CD4-positive, alpha-beta T cell (primary cell): ENCODE results near the gene CD55. TPM values are rescaled to one million over a fixed set of nuclear protein-coding genes. Genes with fewer than 3 reads are reported as not detected.

ENCODE experiments used
- ATAC-seq: fragments of 200-7000 bp; cut with Tn5 transposase; one replicate; pipeline ENCODE4 v1.10.0; 2022; ENCODE audit warnings: mild to moderate bottlenecking; ENCODE audit not compliant: poor library complexity
- CTCF ChIA-PET: fragments of 350-600 bp; sonication (Branson Sonifier 250); formaldehyde crosslinking; loops from one replicate; lab custom pipeline; 2021; ENCODE audit warnings: antibody characterized with exemption, inconsistent platforms; lab: Charles Lee
- POLR2A ChIA-PET: fragments of 350-600 bp; sonication (Branson Sonifier 250); formaldehyde crosslinking; loops from one replicate; lab custom pipeline; 2021; ENCODE audit warnings: antibody characterized with exemption, inconsistent platforms; lab: Charles Lee
- DNase-seq, 14 experiments: peaks; one replicate each; pipeline ENCODE4 v3.0.0-alpha.2; 2013 to 2020; ENCODE audit warnings: mixed read lengths in 2 of 14
- H3K27ac ChIP-seq, 2 donors: one replicate each; pipeline versions ENCODE4 v1.5.1 to v1.7.0; 2013; ENCODE audit warnings: low read length in 2 of 2, low read depth in 1 of 2, mild to moderate bottlenecking in 1 of 2
- H3K27me3 ChIP-seq, 2 experiments: 1 replicate in 1 of 2; 2 replicates in 1 of 2; pipeline versions ENCODE4 v1.6.1 to v1.7.0; 2013; ENCODE audit warnings: low read length in 2 of 2, control low read depth in 1 of 2, mild to moderate bottlenecking in 1 of 2, moderate library complexity in 1 of 2; ENCODE audit not compliant: insufficient read depth in 2 of 2, control insufficient read depth in 1 of 2
- H3K36me3 ChIP-seq: one replicate; pipeline ENCODE4 v1.6.1; 2013; ENCODE audit warnings: low read length, control low read depth; ENCODE audit not compliant: insufficient read depth
- H3K4me1 ChIP-seq: one replicate; pipeline ENCODE4 v1.6.1; 2013; ENCODE audit warnings: low read length, control low read depth; ENCODE audit not compliant: insufficient read depth
- H3K4me3 ChIP-seq: one replicate; pipeline ENCODE4 v1.5.1; 2013; ENCODE audit warnings: mild to moderate bottlenecking, low read length, moderate library complexity
- H3K9me3 ChIP-seq, 2 experiments: 1 replicate in 1 of 2; 2 replicates in 1 of 2; pipeline versions ENCODE4 v1.6.1 to v1.7.0; 2013; ENCODE audit warnings: low read length in 2 of 2, mild to moderate bottlenecking in 2 of 2, control low read depth in 1 of 2, moderate library complexity in 1 of 2; ENCODE audit not compliant: control insufficient read depth in 1 of 2, insufficient read depth in 1 of 2
- H3K27ac Mint-ChIP-seq: one replicate; pipeline ENCODE4 v1.8.0; 2020; ENCODE audit warnings: mixed read lengths
- H3K27me3 Mint-ChIP-seq: one replicate; pipeline ENCODE4 v1.8.0; 2021; ENCODE audit warnings: mixed read lengths
- H3K36me3 Mint-ChIP-seq: one replicate; pipeline ENCODE4 v1.8.0; 2021; ENCODE audit warnings: low read depth, mixed read lengths
- H3K4me1 Mint-ChIP-seq: one replicate; pipeline ENCODE4 v1.8.0; 2021; ENCODE audit warnings: low read depth, mixed read lengths
- H3K4me3 Mint-ChIP-seq: one replicate; pipeline ENCODE4 v1.8.0; 2020; ENCODE audit warnings: mild to moderate bottlenecking, mixed read lengths
- H3K9me3 Mint-ChIP-seq: one replicate; pipeline ENCODE4 v1.8.0; 2020; ENCODE audit warnings: mixed read lengths
- intact Hi-C, 2 experiments: fragments of 100-400 bp; cut with DNase I in 1 of 2; cut with micrococcal nuclease in 1 of 2; formaldehyde crosslinking; loops; one replicate each; pipeline versions ENCODE4 v1.15.1 to v1.9.0; 2023 to 2025; cut with DNase I, micrococcal nuclease
- total RNA-seq, 174 experiments: library from RNA in 2 of 174; stranded (reverse) in 2 of 174; gene quantifications; one replicate each; pipeline ENCODE4 v1.2.3 and lab custom pipeline; 2021 to 2026
- TF ChIP-seq, protein P1 (sequence below): fragments of 200-600 bp; IDR thresholded peaks from one replicate; pipeline ENCODE4 v1.8.0; 2022; ENCODE audit warnings: antibody characterized with exemption, mild to moderate bottlenecking

The CD55 gene
- total RNA-seq, 2 experiments from 2014 or later: 218 to 229 TPM

DNA sequence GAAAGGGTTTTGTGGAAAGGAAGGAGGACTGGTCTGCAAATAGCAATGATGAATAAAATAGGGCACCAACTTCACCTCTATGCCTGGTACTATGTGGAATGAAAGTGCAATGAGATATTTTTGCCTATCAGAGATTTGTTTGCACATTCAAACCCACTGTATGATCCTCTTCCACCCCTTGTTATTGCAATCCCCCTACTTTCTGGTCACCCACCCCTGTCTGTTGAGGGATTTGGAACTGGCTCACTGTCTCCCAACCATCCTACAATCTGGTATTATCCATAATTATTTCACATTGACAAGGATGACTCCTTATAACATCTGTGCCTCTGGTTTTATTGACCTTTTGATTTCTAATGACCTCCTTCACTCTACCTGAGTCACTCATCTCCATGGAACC, 42.4 kb downstream of the CD55 start:
- H3K27me3 Mint-ChIP-seq: no peaks in the 10 kb centered on the region
- H3K4me3 ChIP-seq: no peak overlapping the region
- TF ChIP-seq, protein P1, sequence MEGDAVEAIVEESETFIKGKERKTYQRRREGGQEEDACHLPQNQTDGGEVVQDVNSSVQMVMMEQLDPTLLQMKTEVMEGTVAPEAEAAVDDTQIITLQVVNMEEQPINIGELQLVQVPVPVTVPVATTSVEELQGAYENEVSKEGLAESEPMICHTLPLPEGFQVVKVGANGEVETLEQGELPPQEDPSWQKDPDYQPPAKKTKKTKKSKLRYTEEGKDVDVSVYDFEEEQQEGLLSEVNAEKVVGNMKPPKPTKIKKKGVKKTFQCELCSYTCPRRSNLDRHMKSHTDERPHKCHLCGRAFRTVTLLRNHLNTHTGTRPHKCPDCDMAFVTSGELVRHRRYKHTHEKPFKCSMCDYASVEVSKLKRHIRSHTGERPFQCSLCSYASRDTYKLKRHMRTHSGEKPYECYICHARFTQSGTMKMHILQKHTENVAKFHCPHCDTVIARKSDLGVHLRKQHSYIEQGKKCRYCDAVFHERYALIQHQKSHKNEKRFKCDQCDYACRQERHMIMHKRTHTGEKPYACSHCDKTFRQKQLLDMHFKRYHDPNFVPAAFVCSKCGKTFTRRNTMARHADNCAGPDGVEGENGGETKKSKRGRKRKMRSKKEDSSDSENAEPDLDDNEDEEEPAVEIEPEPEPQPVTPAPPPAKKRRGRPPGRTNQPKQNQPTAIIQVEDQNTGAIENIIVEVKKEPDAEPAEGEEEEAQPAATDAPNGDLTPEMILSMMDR: no peak
- H3K4me3 Mint-ChIP-seq: no peak overlapping the region
- intact Hi-C loops: loop anchor here in 1 of 2 experiments (5.0 kb wide), 1 partner anchor 42 kb away; the partner anchor contains the start of gene CD55
- no peak overlapping the region for H3K27ac Mint-ChIP-seq
- ChIA-PET POLR2A (interaction anchor here (3.4 kb wide), 1 partner anchor 42 kb away, joined by 11 read pairs; the partner anchor contains the start of gene CD55), CTCF (interaction anchor here (0.5 to 1.2 kb wide), 2 partner anchors 42 to 101 kb away, joined by 4 read pairs; partner anchors contain the start of gene CD55)
- ATAC-seq (no peak), DNase-seq (no peak)
- H3K27me3 ChIP-seq: no peaks in the 10 kb centered on the region
- H3K36me3 ChIP-seq: peaks cover 27% of the 10 kb centered on the region
- peaks cover 13% of the 10 kb centered on the region for H3K36me3 Mint-ChIP-seq
- H3K9me3 Mint-ChIP-seq: no peaks in the 10 kb centered on the region
- H3K9me3 ChIP-seq: no peaks in the 10 kb centered on the region
- H3K4me1 Mint-ChIP-seq: no peaks in the 10 kb centered on the region
- peaks cover 4% of the 10 kb centered on the region for H3K4me1 ChIP-seq
- no peak overlapping the region for H3K27ac ChIP-seq

GRCh38 chr1:207364614-207365013, 43.1 kb downstream of the CD55 start:
- H3K4me1 Mint-ChIP-seq: no peaks in the 10 kb centered on the region
- DNase-seq (peak in 2 of 14 experiments; percentile 8 to 22), ATAC-seq (no peak)
- H3K27ac Mint-ChIP-seq: no peak overlapping the region
- ChIA-PET POLR2A (no interaction called here), CTCF (no interaction called here)
- no peak overlapping the region for H3K4me3 ChIP-seq
- no peak overlapping the region for H3K27ac ChIP-seq
- peaks cover 9% of the 10 kb centered on the region for H3K36me3 Mint-ChIP-seq
- peaks cover 4% of the 10 kb centered on the region for H3K4me1 ChIP-seq
- no peak overlapping the region for H3K4me3 Mint-ChIP-seq
- no peaks in the 10 kb centered on the region for H3K9me3 ChIP-seq
- H3K36me3 ChIP-seq: peaks cover 25% of the 10 kb centered on the region
- intact Hi-C loops: loop anchor here in 1 of 2 experiments (5.0 kb wide), 1 partner anchor 42 kb away; the partner anchor contains the start of gene CD55
- TF ChIP-seq, protein P1: no peak
- no peaks in the 10 kb centered on the region for H3K9me3 Mint-ChIP-seq
- H3K27me3 ChIP-seq: no peaks in the 10 kb centered on the region
- H3K27me3 Mint-ChIP-seq: no peaks in the 10 kb centered on the region

DNA sequence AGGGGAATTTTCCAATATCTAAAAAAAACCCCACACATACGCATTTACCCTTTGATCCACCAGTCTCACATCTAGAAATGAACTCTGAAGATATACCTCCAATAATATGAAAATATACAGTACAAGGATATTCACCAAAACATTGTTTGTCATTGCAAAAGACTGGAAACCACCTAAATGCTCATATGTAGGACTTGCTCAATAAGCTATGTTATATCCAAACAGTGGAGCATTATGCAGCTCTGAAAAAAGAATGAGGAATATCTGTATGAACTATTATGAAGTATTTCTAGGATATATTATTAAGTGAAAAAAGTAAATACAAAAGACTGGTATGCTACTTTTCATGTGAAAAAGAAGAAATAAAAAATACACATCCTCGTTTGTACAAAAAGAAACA, 43.6 kb downstream of the CD55 start:
- TF ChIP-seq, protein P1: no peak
- peak in 2 of 14 experiments; percentile 42 to 44 for DNase-seq
- Mint-ChIP-seq H3K4me1 (no peaks in the 10 kb centered on the region), H3K27ac (no peak overlapping the region), H3K4me3 (no peak overlapping the region), H3K27me3 (no peaks in the 10 kb centered on the region), H3K36me3 (peaks cover 5% of the 10 kb centered on the region), H3K9me3 (no peaks in the 10 kb centered on the region)
- Histone ChIP-seq H3K9me3 (no peaks in the 10 kb centered on the region), H3K27ac (no peak overlapping the region), H3K27me3 (no peaks in the 10 kb centered on the region), H3K4me1 (peaks cover 4% of the 10 kb centered on the region), H3K36me3 (peaks cover 24% of the 10 kb centered on the region), H3K4me3 (no peak overlapping the region)
- intact Hi-C loops: no loop called here
- CTCF ChIA-PET: no interaction called here
- no peak for ATAC-seq
- POLR2A ChIA-PET: no interaction called here
